Measurements from ENCODE around the gene CMIP.

DNA sequence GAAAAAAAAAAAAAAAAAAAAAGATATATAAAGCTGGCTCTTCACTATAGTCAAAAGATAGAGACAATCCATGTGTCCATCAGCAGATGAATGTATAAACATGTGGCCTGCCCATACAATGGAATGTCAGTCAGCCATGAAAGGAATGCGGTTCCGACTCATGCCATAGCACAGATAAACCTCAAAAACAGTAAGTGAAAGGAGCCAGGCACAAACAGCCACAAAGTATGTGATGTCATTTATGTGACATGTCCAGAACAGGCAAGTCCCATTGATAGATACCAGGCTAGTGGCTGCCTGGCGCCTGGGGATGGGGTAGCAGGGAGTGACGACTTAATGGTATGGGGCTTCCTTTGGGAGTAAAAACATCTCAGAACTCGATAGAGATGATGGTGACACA lies 155.7 kb downstream of the CMIP start:
- TF ChIP-seq, protein P1, sequence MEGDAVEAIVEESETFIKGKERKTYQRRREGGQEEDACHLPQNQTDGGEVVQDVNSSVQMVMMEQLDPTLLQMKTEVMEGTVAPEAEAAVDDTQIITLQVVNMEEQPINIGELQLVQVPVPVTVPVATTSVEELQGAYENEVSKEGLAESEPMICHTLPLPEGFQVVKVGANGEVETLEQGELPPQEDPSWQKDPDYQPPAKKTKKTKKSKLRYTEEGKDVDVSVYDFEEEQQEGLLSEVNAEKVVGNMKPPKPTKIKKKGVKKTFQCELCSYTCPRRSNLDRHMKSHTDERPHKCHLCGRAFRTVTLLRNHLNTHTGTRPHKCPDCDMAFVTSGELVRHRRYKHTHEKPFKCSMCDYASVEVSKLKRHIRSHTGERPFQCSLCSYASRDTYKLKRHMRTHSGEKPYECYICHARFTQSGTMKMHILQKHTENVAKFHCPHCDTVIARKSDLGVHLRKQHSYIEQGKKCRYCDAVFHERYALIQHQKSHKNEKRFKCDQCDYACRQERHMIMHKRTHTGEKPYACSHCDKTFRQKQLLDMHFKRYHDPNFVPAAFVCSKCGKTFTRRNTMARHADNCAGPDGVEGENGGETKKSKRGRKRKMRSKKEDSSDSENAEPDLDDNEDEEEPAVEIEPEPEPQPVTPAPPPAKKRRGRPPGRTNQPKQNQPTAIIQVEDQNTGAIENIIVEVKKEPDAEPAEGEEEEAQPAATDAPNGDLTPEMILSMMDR (IDR thresholded peaks at IDR 0.05) = no peak
- TF ChIP-seq POLR2AphosphoS5 (IDR thresholded peaks at IDR 0.05) = peak; percentile 35

Data from prostate gland (tissue), 2 donors.